Activated CD8-positive, alpha-beta memory T cell treated with anti-CD3 and anti-CD28 coated beads for 24 hours (primary cell): ENCODE results near the gene MECP2.
"Not testable (repeated sequence)": the region's sequence is repeated elsewhere in the genome, so short reads cannot be mapped to it uniquely, and the experiment has no call there.

Experiments used
- DNase-seq: peaks from one replicate; pipeline ENCODE4 v3.0.0-alpha.2; 2020

MECP2 gene

DNA sequence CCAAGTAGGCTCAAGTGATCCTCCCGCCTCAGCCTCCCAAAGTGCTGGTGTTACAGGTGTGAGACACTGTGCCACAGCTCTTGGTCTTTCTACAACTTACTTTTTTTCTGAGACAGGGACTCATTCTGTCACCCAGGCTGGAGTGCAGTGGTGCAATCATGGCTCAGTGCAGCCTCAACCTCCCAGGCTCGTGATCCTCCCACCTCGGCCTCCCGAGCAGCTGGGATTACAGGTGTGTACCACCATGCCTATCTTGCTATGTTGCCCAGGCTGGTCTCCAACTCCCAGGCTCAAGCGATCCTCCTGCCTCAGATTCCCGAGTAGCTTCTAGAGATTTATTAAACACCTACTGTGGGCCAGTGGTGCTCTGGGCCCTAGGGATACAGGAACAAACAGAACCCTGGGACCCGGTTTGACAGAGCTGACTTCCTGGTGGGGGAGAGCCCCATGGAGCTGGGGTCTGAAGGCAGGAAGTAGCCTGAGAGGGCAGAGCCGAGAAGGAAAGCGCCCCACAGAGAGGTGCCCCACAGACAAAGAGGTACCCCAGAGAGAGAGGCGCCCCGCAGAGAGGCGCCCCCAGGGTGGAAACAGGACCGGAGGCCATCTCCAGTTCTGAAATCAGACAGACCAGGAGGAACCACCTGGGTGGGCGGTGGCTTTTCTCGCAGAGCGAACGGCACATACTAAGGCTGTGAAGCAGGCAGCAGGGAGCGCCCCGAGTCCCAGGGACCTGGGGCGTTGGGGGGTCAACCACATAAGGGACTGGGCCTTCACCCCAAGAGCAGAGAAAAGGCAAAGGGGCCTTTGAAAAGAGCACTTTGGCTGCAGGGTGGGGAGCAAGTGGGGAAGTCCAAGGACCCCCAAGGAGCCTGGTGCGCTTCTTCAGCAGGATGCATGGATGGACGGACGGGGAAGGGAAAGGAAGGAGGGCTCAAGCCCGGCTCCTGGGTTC is 82.8 kb downstream of the MECP2 start:
- DNase-seq: no peak

DNA sequence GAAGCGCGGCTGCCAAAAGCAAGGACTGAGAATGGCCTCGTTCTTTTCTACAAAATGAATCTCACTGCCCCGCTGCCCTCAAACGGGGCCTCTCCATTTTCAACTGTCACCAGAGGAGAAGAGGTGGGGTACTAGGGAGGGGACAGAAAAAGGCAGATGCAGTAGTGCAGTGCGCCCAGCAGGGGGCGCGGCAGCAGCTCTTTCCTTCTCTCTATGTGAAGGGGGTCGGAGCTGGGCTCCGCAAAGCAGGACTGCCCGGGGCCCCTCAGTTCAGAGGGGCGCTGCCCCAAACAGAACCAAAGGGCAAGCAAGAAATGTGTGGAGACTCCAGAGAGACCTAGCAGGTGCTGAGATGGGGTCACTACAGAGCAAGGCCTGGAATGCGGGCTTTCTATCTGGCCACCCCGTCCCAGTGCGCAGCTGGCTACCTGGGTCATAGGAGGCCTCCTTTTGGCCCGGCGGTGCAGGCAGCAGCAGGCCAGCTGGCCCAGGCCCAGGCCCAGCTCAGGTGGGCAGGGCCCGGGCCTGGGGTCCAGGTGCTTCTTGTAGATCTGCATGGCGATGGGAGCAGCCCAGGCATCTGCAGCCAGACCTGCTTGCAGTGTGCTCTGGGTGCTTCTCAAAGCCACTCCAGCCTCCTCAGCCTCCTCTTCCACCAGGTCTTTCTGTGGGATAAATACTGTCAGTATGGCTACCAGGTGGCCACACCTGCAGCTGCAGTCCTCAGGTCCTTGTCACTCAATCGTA is 83.7 kb downstream of the MECP2 start:
- peak; percentile 76 for DNase-seq

GRCh38 chrX:154013001-154013421 is 84.5 kb downstream of the MECP2 start:
- no peak for DNase-seq

- DNase-seq: no peak
Observed at GRCh38 chrX:154012336-154012991, 85.1 kb downstream of the MECP2 start.

DNA sequence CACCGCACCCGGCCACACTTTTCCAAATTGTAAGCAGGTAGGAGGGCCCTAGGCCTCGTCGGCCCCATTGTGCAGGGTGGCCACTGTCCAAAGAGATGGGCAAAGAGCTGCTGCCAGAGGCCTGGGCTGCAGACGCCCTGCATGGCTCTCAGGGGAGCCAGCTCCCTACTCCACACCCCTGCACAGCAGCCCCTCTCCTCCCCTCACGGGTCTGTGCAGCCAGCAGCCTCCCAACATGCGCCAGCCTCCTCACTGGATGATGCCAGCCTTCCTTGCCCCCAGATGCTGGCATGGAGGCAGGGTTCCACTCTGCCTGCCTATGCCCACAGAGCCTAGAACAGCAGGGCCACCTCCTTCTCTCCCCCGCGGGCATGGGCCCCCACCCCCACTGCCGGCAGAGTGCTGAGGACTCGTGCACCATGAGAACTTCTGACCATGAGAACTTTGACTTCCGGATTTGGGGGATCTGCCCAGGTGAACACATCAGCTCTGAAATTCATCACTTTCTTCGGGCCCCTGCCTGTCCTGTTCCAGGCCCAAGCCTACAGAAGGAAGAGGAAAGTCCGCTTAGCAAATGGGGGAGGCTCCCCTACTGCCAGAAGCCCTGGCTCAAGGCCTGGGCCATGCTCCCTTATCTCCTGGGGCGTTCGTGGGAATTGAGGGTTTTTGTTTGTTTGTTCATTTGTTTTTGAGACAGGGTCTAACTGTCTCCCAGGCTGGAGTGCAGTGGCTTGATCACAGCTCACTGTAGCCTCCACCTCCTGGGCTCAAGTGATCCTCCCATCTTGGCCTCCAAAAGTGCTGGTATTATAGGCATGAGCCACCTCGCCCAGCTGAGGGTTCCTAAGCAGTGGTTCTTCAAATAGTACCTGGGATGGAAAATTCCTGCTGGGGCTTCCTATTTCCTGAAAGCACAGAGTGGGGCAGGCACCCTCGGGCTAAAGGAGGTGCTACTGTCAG is 85.9 kb downstream of the MECP2 start:
- DNase-seq: no peak

GRCh38 chrX:154010330-154011087 is 87.0 kb downstream of the MECP2 start:
- no peak for DNase-seq

DNA sequence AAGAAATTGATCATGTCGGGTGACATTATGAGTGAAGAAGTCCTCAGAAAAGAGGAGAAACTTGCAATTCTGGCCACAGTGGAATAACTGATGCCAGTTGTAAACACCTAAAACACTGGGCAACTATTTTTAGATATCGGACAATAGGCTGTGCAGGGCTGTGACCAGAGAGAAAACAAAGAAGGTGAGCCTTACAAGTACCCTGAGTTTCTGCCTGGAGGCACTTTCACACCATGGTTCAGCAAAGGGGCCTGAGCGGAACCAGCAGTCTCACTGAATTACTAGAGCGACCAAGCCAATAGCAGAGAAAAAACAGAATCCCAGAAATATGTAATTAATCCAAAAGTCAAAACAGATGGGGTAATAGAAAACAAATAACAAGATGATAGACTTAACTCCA is 89.0 kb downstream of the MECP2 start:
- no peak for DNase-seq

DNA sequence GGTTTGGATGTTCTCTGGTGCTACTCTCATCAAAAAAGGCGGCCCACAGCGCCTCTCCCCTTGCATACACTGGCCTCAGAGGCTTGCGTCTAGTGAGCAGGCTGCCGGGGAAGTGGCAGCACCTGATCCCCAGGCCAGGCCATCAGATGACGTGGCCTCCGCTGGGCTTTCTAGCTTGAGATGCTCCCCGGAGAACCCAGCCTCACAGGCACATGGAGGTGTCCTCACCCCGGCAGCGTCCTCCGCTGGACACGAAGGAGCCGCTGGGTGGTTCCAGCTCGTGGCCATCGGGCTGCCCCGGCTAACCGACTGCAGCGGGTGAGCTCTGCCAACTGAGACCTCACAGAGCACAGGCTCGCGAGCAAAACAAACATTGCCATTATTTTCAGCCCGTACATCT is 90.6 kb downstream of the MECP2 start:
- no peak for DNase-seq

DNA sequence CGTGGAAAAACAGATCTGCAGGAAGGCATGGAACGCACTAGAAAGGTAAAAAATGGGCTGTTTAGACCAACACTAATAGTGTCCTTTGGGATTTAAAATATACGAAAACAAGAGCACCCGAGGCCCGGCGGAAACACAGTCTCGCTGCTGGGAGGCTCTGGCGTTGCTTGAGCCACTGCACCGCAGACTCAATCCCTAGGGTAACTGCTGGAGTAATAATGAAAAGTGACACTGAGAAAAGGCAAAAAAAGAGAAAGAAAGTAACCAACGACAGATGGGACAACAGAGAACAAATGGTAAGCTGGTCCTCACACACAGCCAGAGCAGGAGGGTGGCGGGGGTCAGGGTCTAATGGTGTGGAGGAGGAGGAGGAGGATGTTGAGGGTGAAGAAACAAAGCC is 93.2 kb downstream of the MECP2 start:
- DNase-seq: no peak

DNA sequence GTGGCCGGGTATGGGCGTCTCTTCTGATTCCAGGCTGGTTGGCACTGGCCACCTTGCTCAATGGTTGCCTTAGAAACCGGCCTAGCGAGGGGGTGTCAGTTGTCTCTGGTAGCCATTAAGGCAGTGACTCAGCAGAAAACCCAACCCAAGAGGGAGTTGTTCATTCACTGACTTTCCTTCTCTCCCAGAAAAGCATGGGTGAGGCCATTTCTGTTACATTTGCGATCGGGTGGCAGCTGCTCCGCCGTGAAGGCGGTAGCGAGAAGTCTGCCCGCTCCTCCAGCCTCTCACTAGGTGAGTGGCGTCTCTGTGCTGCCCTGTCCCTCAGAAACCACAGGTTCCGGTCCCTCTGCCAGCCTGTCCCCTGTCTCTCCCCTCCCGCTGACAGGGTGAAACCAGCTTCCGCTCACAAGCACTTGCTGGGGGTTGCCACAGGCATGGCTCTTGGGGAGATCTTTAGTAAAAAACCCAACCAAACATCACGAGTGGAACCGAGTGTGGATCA is 95.2 kb downstream of the MECP2 start:
- peak; percentile 78 for DNase-seq

GRCh38 chrX:154000051-154000450 is 97.5 kb downstream of the MECP2 start:
- DNase-seq: no peak

GRCh38 chrX:153999359-154000037 is 98.0 kb downstream of the MECP2 start:
- DNase-seq: no peak

GRCh38 chrX:153995504-153995903 is 102.0 kb downstream of the MECP2 start:
- no peak for DNase-seq

GRCh38 chrX:153994398-153994797 is 103.1 kb downstream of the MECP2 start:
- not testable (repeated sequence) for DNase-seq

- no peak for DNase-seq
Observed at GRCh38 chrX:153993978-153994377, 103.5 kb downstream of the MECP2 start.

DNA sequence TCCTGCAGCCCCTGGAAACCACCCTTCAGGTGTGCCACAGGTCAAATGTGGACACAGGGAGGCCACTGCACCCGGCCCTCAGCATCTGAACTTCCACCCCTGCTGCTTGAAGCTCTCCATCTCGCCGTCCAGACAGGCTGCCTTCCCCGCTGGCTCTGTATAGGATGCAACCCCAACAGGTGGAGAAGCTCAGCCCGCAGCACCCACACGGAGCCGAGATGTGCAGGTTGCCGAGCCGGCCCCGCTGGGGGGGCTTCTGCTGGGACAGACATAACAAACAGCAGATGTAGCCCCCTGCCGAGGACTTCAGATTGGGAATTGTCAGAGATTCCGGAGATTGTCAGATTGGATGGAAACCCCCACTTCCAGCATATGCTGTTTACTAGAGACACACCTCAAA is 104.4 kb downstream of the MECP2 start:
- no peak for DNase-seq

DNA sequence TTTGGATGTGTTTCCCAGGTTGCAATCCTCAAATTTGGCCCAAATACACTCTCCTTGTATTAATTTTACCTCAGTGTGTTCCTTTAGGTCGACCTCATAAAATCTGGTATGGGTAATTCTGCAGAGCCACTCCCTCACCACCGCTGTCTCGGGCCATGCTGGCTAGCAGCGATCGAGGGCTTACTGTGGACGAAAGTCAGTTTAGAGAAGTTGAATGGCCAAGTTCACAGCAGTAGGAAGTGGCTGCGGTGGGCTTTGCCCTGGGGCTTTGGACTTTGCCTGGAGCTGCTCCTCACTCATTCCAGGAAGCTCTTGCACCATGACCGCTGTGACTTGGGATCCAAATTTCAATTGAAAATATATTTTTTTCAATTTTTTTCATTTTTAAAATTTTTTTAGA is 105.3 kb downstream of the MECP2 start:
- no peak for DNase-seq

GRCh38 chrX:153991013-153991580 is 106.4 kb downstream of the MECP2 start:
- DNase-seq: no peak

DNA sequence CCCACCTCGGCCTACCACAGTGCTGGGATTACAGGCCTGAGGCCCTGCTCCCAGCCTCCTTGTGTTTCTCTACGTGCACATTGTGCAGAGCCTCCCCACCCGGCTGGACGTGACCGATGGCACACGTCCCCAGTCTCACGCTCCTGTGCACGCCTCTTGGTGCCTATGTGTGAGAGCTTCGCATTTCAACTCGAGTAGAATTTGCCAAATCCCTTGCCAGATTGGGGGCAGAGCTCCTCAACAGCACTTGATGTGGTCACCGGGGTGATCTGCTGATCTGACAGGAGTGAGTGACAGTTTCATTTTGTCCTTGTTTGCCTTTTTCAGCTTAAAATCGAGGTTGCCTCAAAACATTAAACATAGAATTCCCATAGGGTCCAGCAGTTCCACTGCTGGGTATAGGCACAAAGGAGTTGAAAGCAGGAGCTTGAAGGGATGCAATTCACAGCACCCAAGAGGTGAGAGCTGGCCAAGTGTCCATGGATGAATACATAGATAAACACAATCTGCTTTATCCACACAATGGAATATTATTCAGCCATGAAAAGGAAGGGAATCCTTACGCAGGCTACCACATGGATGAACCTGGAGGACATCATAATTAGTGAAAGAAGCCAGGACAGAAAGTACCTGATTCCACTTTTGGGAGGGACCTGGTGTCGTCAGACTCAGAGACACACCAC is 107.4 kb downstream of the MECP2 start:
- no peak for DNase-seq

GRCh38 chrX:153988493-153988892 is 109.0 kb downstream of the MECP2 start:
- DNase-seq: no peak
